K562 (cell line): ENCODE data around the gene PFN3. TPM values are rescaled to one million over a fixed set of nuclear protein-coding genes. Genes with fewer than 3 reads are reported as not detected.

Source experiments
- HLTF ChIP-seq: fragments of 450-650 bp; IDR thresholded peaks from 2 replicates; pipeline ENCODE4 v1.6.1; 2016
- HMG20B ChIP-seq: fragments of 250-450 bp; sonication (Bioruptor Pico); IDR thresholded peaks from 2 replicates; pipeline ENCODE4 v1.5.0; 2021; ENCODE audit warnings: mild to moderate bottlenecking
- HMGN3 ChIP-seq: IDR thresholded peaks from 2 replicates; pipeline ENCODE4 v1.6.1; 2011; ENCODE audit warnings: borderline replicate concordance, low read depth, mild to moderate bottlenecking, mixed read lengths, low read length; ENCODE audit not compliant: insufficient read length; ENCODE audit errors: extremely low read depth
- HNRNPH1 ChIP-seq: fragments of 200-400 bp; formaldehyde crosslinking; optimal IDR thresholded peaks from 2 replicates; pipeline ENCODE3; 2017; ENCODE audit warnings: low read depth, mild to moderate bottlenecking, low read length, moderate library complexity
- KLF1 ChIP-seq: fragments of 450-650 bp; IDR thresholded peaks from 2 replicates; pipeline ENCODE4 v1.6.1; 2016; ENCODE audit warnings: missing genetic modification characterization, missing compliant biosample characterization
- NRF1 ChIP-seq, 2 experiments: fragments of 450-650 bp; IDR thresholded peaks in 1 of 2; conservative IDR thresholded peaks in 1 of 2; 2 replicates each; pipeline ENCODE4 v1.6.1; 2014; ENCODE audit warnings: mild to moderate bottlenecking in 2 of 2
- POLR2G ChIP-seq: fragments of 200-400 bp; formaldehyde crosslinking; IDR thresholded peaks from 2 replicates; pipeline ENCODE4 v1.6.1; 2017; ENCODE audit warnings: low read depth, mild to moderate bottlenecking, antibody characterized with exemption, low read length, moderate library complexity
- RAD21 ChIP-seq, 2 experiments: fragments of 250-450 bp in 1 of 2; fragments of 450-650 bp in 1 of 2; sonication (Bioruptor Pico) in 1 of 2; formaldehyde crosslinking in 1 of 2; IDR thresholded peaks in 1 of 2; conservative IDR thresholded peaks in 1 of 2; 2 replicates each; pipeline versions ENCODE4 v1.4.0 to v1.8.0; 2020 to 2022; ENCODE audit warnings: mild to moderate bottlenecking in 2 of 2, moderate library complexity in 1 of 2
- ZKSCAN8 ChIP-seq: fragments of 200-800 bp; sonication (Bioruptor generic); IDR thresholded peaks from 2 replicates; pipeline ENCODE4 v1.6.1; 2016; ENCODE audit warnings: missing genetic modification characterization, missing compliant biosample characterization
- polyA plus RNA-seq, 8 experiments: library from polyadenylated mRNA; depleted of rRNA in 4 of 8; stranded (reverse) in 5 of 8; unstranded in 3 of 8; fragments of >200 nt; fragmentation: Nextera tagmentation in 2 of 8; fragmentation: Illumina TruSeq in 1 of 8; extraction: Ambion mirVana in 2 of 8; extraction: Trizol in 1 of 8; gene quantifications; 2 replicates each; pipeline versions ENCODE4 v1.2.1 to v1.2.3, GENCODE V29; 2011 to 2014; ENCODE audit warnings: inconsistent platforms in 1 of 8, missing spikeins in 1 of 8
- total RNA-seq, 7 experiments: library from RNA; depleted of rRNA in 6 of 7; stranded (reverse); fragments of >200 nt in 6 of 7; fragmentation: Illumina TruSeq in 2 of 7; extraction: Trizol in 2 of 7; gene quantifications; 2 replicates each; pipeline versions ENCODE4 v1.2.1 to v1.2.3, GENCODE V29; 2011 to 2021; ENCODE audit warnings: low replicate concordance in 1 of 7
- TF ChIP-seq, protein P1 (sequence below): IDR thresholded peaks from 2 replicates; pipeline ENCODE4 v1.6.1; 2011; ENCODE audit warnings: borderline replicate concordance, low read depth, mild to moderate bottlenecking, moderate library complexity, low read length; ENCODE audit not compliant: insufficient read depth, poor library complexity, severe bottlenecking
- TF ChIP-seq, protein P2 (sequence below): fragments of 250-450 bp; sonication (Bioruptor Pico); IDR thresholded peaks from 2 replicates; pipeline ENCODE4 v1.4.0; 2020; ENCODE audit warnings: mild to moderate bottlenecking, moderate library complexity, borderline replicate concordance
- TF ChIP-seq, protein P3 (sequence below): sonication (generic); formaldehyde crosslinking; IDR thresholded peaks from 2 replicates; pipeline ENCODE4 v1.8.0; 2022; ENCODE audit warnings: missing genetic modification reagents, mild to moderate bottlenecking, borderline replicate concordance
- TF ChIP-seq, protein P4 (sequence below): fragments of 200-400 bp; formaldehyde crosslinking; IDR thresholded peaks from 2 replicates; pipeline ENCODE4 v1.6.1; 2017; ENCODE audit warnings: mild to moderate bottlenecking, low read depth, low read length, moderate library complexity
- TF ChIP-seq, protein P5 (sequence below): IDR thresholded peaks from 2 replicates; pipeline ENCODE4 v1.6.1; 2014; ENCODE audit warnings: antibody characterized with exemption

The PFN3 gene
- total and polyA plus RNA-seq, 9 of the 15 experiments (the other 6 are each of a cell fraction or from before 2014, with no cell fraction given): not detected

DNA sequence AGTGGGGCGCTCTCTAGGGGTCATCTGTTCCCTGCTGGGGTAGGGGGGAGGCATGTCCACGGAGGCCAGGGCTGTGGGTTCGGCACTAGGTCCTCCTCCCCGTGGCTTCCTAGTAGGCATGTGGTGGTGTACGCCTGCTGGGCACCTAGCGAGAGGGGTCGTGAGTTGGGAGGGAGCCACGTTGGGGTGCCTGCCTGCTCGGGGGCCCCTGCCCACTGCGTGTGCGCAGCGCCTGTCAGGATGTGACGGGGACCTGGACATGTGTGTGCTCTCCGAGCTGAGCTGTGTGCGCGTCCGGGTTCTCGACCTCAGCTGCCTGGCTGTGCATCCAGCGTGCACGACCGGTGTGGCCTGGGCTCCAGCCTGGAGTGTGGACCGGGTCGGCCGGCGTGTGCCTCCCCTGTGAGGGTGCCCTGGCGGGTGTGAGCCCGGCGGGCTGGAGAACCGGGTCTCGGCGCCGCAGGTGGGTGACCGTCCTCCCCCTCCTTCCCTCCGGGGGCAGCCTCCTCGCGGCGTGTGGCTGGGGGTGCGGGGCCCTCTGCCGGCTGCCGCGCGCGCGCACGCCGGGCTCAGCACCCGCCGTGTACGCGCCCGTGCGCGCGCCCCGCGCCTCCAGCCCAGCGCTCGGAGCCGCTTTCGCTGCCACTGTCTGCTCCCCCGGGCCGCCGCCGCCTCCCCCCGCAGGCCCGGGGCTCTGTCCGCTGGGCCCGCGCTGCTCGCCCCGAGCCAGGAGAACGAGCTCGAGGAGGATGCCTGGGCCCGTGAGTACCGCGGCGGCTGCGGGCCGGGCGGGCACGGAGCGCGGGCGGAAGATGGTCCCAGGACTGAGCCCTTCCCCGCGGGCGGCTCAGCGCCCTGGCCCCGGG lies 46.0 kb upstream of the PFN3 start, which contains the start of gene PRR7 (continued):
- TF ChIP-seq, protein P1, sequence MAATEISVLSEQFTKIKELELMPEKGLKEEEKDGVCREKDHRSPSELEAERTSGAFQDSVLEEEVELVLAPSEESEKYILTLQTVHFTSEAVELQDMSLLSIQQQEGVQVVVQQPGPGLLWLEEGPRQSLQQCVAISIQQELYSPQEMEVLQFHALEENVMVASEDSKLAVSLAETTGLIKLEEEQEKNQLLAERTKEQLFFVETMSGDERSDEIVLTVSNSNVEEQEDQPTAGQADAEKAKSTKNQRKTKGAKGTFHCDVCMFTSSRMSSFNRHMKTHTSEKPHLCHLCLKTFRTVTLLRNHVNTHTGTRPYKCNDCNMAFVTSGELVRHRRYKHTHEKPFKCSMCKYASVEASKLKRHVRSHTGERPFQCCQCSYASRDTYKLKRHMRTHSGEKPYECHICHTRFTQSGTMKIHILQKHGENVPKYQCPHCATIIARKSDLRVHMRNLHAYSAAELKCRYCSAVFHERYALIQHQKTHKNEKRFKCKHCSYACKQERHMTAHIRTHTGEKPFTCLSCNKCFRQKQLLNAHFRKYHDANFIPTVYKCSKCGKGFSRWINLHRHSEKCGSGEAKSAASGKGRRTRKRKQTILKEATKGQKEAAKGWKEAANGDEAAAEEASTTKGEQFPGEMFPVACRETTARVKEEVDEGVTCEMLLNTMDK: peak; percentile 41
- TF ChIP-seq RAD21 (CRISPR knock-in tag; conservative IDR thresholded peaks at IDR 0.05 in 1 of 2, IDR thresholded peaks at IDR 0.05 in 1 of 2) (peak; percentile 22; a peak in 2 of 4 replicates), ZKSCAN8 (CRISPR knock-in tag) (0 out of 2 replicates have a peak, but pooled peaks have one; percentile 33), HNRNPH1 (peak; percentile 66), HMGN3 (peak; percentile 92), KLF1 (tag) (no peak), NRF1 (conservative IDR thresholded peaks at IDR 0.05 in 1 of 2, IDR thresholded peaks at IDR 0.05 in 1 of 2) (peak; percentile 80 to 83), POLR2G (peak; percentile 86), HMG20B (peak; percentile 87; the same call in 1 of the 2 replicates), HLTF (no peak)
- TF ChIP-seq, protein P2, sequence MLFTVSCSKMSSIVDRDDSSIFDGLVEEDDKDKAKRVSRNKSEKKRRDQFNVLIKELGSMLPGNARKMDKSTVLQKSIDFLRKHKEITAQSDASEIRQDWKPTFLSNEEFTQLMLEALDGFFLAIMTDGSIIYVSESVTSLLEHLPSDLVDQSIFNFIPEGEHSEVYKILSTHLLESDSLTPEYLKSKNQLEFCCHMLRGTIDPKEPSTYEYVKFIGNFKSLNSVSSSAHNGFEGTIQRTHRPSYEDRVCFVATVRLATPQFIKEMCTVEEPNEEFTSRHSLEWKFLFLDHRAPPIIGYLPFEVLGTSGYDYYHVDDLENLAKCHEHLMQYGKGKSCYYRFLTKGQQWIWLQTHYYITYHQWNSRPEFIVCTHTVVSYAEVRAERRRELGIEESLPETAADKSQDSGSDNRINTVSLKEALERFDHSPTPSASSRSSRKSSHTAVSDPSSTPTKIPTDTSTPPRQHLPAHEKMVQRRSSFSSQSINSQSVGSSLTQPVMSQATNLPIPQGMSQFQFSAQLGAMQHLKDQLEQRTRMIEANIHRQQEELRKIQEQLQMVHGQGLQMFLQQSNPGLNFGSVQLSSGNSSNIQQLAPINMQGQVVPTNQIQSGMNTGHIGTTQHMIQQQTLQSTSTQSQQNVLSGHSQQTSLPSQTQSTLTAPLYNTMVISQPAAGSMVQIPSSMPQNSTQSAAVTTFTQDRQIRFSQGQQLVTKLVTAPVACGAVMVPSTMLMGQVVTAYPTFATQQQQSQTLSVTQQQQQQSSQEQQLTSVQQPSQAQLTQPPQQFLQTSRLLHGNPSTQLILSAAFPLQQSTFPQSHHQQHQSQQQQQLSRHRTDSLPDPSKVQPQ: no peak
- TF ChIP-seq, protein P3, sequence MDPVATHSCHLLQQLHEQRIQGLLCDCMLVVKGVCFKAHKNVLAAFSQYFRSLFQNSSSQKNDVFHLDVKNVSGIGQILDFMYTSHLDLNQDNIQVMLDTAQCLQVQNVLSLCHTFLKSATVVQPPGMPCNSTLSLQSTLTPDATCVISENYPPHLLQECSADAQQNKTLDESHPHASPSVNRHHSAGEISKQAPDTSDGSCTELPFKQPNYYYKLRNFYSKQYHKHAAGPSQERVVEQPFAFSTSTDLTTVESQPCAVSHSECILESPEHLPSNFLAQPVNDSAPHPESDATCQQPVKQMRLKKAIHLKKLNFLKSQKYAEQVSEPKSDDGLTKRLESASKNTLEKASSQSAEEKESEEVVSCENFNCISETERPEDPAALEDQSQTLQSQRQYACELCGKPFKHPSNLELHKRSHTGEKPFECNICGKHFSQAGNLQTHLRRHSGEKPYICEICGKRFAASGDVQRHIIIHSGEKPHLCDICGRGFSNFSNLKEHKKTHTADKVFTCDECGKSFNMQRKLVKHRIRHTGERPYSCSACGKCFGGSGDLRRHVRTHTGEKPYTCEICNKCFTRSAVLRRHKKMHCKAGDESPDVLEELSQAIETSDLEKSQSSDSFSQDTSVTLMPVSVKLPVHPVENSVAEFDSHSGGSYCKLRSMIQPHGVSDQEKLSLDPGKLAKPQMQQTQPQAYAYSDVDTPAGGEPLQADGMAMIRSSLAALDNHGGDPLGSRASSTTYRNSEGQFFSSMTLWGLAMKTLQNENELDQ (CRISPR knock-in tag): no peak
- TF ChIP-seq, protein P4, sequence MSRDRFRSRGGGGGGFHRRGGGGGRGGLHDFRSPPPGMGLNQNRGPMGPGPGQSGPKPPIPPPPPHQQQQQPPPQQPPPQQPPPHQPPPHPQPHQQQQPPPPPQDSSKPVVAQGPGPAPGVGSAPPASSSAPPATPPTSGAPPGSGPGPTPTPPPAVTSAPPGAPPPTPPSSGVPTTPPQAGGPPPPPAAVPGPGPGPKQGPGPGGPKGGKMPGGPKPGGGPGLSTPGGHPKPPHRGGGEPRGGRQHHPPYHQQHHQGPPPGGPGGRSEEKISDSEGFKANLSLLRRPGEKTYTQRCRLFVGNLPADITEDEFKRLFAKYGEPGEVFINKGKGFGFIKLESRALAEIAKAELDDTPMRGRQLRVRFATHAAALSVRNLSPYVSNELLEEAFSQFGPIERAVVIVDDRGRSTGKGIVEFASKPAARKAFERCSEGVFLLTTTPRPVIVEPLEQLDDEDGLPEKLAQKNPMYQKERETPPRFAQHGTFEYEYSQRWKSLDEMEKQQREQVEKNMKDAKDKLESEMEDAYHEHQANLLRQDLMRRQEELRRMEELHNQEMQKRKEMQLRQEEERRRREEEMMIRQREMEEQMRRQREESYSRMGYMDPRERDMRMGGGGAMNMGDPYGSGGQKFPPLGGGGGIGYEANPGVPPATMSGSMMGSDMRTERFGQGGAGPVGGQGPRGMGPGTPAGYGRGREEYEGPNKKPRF: peak; percentile 71; the same call in 1 of the 2 replicates
- TF ChIP-seq, protein P5, sequence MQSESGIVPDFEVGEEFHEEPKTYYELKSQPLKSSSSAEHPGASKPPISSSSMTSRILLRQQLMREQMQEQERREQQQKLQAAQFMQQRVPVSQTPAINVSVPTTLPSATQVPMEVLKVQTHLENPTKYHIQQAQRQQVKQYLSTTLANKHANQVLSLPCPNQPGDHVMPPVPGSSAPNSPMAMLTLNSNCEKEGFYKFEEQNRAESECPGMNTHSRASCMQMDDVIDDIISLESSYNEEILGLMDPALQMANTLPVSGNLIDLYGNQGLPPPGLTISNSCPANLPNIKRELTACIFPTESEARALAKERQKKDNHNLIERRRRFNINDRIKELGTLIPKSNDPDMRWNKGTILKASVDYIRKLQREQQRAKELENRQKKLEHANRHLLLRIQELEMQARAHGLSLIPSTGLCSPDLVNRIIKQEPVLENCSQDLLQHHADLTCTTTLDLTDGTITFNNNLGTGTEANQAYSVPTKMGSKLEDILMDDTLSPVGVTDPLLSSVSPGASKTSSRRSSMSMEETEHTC: peak; percentile 9; the same call in 1 of the 2 replicates
